Measurements from ENCODE around the gene RNF224.

RNF224 gene

GRCh38 chr9:137275588-137276472 lies 48.5 kb downstream of the RNF224 start:
- FAIRE-seq, result no peak

GRCh38 chr9:137276473-137277328 lies 49.4 kb downstream of the RNF224 start:
- FAIRE-seq, result no peak

- no peak for FAIRE-seq
Observed at GRCh38 chr9:137277329-137278041, 50.2 kb downstream of the RNF224 start, which contains the start of gene TOR4A. Gene TOR4A, plus strand, starts transcription at chr9:137277726. Its CDS starts 964 bp downstream, at chr9:137278690.

GRCh38 chr9:137278061-137278701 lies 50.9 kb downstream of the RNF224 start:
- FAIRE-seq, result no peak

All from G401.6 (cell line).